AG10803 (cell line): ENCODE measurements around the gene TTLL10.

Experiments used
- DNase-seq: peaks from one replicate; pipeline ENCODE4 v3.0.0; 2010; ENCODE audit warnings: low read depth
- H3K4me3 ChIP-seq: 2 replicates; pipeline ENCODE4 v1.5.1; 2011; ENCODE audit warnings: mild to moderate bottlenecking, low read length, control low read depth
- TF ChIP-seq, protein P1 (sequence below): conservative IDR thresholded peaks from 2 replicates; pipeline ENCODE4 v1.5.1; 2011; ENCODE audit warnings: mild to moderate bottlenecking, low read length, control low read depth, inconsistent platforms

TTLL10 gene

DNA sequence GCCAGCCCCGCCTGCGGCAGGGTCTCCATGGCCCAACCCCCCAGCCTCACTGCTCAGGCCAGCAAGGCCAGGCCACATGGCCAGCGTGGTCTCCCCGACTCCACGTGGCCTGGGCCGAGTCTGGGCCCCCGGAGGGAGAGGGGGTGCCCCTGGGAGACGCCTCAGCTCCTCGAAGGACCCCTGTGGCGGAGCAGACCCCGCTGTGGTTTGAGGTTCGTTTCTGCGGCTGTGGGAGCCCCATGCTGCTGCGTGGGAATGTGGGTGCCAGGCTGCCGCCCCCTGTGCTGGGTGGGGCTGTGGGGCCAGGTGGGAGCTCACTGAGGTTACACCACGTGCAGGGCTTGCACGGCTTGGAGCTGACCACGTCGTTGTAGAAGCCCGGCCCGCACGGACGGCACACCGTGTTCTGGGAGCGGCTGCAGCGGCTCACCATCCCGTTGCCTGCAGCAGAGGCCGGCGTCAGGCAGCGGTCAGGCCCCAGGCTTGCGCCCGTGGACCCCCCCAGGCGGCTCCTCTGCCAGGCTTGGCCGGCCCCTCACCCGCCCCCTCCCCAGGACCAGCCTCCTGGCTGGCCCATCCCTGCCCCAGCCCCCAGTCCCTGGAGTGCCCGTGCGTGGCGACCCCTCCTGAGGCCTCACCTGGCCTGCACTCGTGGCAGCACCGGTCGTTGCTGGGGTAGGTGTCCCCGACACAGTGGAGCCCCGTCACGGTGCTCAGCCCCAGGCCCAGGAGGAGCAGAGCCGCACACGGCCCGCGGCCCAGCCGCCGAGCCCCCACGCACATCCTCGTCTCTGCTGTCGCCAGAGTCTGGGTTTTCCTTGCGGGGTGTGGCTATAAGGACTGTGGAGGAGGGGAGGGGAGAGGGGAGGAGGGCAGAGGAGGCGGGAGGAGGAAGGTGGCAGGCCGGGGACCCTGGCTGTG lies 39.9 kb downstream of the TTLL10 start, which contains the start of gene TNFRSF4:
TSS of gene TNFRSF4 (minus strand) at position 809 of the 921 bp plus-strand sequence. CDS start at position 783, 26 bp downstream.
- no peak for DNase-seq
- H3K4me3 ChIP-seq = no peak within 1 kb of the TSS
- TF ChIP-seq, protein P1, sequence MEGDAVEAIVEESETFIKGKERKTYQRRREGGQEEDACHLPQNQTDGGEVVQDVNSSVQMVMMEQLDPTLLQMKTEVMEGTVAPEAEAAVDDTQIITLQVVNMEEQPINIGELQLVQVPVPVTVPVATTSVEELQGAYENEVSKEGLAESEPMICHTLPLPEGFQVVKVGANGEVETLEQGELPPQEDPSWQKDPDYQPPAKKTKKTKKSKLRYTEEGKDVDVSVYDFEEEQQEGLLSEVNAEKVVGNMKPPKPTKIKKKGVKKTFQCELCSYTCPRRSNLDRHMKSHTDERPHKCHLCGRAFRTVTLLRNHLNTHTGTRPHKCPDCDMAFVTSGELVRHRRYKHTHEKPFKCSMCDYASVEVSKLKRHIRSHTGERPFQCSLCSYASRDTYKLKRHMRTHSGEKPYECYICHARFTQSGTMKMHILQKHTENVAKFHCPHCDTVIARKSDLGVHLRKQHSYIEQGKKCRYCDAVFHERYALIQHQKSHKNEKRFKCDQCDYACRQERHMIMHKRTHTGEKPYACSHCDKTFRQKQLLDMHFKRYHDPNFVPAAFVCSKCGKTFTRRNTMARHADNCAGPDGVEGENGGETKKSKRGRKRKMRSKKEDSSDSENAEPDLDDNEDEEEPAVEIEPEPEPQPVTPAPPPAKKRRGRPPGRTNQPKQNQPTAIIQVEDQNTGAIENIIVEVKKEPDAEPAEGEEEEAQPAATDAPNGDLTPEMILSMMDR = no peak

DNA sequence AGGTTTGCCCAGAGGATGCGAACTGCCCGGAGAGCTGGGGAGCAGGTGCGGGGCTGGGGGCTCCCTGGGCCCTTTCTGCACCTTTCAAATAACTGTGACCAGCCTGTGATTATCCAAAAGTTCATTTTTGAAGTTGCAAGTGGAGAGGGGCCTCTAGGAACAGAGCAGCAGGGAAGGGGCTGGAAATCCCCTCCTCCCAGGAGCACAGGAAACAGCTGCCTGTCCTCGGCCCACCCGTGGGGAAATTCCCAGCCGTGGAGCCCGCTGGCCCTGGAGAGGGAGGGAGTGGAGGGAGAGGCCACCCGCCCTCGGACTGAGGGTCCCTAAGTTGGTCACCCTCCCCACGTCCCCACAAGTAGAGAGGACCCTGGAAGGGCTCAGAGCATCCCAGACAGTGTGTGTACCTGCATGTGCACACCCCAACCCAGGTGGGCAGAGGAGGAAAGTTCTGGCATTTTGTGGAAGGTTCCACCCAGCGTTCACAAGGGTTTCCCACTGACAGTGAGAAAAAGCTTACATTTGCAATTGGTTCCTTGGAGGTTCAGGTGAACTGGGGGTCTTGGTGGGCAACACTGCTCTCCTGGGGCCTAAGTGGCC lies 41.5 kb downstream of the TTLL10 start:
- no peak for DNase-seq
- no peak overlapping the region for H3K4me3 ChIP-seq
- TF ChIP-seq, protein P1 = no peak

DNA sequence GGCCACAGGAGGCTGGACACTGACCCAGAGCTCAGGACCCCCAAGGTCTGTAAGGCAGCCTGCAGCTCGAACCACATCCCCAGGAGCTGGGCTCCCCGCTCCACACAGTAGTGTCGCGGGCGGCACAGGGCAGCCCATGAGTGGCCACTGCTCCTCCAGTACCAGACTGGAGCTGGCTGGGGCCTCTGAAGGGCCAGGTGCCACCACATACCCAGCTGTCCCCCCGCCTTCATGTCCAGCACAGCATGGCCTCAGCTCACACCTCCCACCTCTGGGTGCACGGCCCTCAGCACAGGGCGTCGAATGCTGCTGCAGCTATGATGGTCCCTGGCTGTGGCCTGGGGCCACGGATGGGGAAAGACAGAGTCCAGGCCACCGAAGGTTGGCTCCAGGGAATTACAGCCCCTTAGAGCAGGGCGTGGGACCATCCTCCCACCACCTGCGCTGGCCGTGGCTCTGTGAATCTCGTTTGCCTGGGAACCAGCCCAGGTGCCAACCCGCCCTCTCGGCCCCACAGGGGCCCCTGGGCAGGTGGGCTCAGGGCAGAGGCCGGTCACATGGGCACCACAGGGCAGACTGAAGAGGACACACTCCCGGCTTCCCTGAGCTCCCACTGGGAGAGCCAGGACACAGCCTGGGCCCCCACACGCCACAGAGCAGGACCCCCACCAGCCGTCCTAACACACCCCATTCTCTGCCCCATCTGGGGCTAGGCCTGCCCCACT lies 42.4 kb downstream of the TTLL10 start:
- TF ChIP-seq, protein P1 = no peak
- DNase-seq = no peak
- no peak overlapping the region for H3K4me3 ChIP-seq

DNA sequence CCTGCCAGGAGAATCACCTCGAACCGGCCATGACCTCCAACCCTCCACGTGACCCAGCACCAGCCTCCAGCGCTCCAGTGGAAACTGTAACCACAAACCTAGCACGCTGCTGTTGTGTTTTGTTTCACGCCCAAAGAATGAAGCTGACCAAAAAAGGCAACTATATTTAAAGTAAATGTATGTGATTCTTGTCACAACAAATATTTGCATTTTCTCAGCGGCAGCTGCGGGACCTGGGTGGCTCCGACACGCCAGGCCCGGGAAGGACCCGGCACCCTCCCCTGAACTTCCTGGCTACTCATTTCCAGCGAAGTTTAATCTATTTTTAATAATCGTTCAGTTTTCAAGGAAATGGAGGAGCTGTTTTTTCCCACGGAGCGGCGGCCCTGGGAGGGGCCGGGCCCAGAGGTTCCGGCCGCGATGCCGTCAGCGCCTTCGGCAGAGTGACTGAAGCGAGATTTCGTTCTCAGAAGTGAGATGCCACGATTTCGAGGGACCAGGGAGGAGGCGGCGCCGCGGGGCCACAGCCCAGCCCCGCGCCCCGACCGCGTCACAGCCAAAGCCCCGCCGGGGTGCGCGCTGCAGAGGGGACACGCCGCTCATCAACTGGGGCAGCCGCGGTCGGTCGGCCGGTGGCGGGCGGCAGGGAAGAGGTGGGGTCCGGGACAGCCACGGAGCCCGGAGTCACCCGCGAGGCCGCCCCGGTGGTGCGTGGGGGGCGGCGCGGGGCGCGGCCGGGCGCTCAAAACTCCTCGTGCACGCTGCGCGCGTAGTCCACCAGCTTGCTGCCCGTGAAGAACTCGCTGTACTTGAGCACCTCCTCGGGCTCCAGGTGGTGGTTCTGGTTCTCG lies 43.3 kb downstream of the TTLL10 start:
- DNase-seq = no peak
- TF ChIP-seq, protein P1 = no peak
- no peak overlapping the region for H3K4me3 ChIP-seq

DNA sequence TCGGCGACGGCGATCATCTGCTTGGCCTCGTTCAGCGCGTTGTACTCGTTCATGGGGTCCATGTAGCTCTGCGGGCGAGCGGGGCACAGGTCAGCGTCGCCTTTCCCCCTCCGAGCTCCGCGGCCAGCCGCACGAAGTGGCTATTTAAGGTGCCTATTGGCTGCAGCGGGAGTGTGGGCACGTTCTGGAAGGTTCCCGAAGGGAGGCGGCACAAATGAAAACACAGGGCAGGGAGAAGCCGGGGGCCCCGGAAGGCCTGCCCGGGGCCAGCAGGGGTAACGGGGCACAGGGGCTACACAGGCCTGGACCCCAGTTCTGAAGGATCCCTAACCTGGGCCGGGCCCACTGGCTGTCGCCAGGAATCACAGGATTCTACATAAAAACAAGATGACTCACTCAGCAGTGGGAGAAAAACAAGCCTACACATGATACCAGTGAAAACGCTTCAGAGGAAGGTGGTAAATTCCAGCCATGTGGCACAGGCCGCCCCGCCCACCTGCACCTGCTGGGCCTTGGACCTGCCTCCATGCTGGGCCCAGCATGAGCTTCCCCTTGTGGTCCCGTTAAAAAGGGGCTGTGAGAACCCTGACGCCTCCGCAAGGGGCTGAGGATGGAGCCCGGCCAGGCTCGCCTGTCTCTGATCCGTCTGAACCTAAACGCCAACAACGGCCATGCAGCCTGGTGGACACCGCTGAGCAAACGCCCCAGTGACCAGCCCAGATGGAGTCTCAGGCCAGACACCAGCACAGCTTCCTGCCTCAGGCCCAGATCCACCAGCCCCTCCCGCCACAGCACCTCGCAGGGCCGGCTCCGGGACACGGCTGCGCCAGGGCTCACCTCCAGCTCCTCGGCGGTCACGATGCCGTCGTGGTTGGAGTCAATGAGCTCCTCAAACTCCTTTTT lies 44.2 kb downstream of the TTLL10 start:
- DNase-seq = no peak
- TF ChIP-seq, protein P1 = no peak
- H3K4me3 ChIP-seq = no peak overlapping the region
